GM12878 (cell line): ENCODE measurements around the gene TXNRD3. TPM values are rescaled to one million over a fixed set of nuclear protein-coding genes. Genes with fewer than 3 reads are reported as not detected.
A peak's percentile ranks its signal among the peaks of the same experiment; 100 is the strongest.

ENCODE experiments used
- ATAC-seq: fragments of 200-7000 bp; cut with Tn5 transposase; 3 replicates; pipeline ENCODE4 v1.9.1; 2020; ENCODE audit warnings: mild to moderate bottlenecking, moderate library complexity
- Bru-seq: library from RNA; stranded (reverse); fragments of 400-500 nt; gene quantifications from one replicate; lab custom pipeline; 2021; lab: Mats Ljungman, UMichigan
- BruChase-seq, 2 experiments: library from RNA; stranded (reverse); fragments of 400-500 nt; gene quantifications; one replicate each; lab custom pipeline; 2021; lab: Mats Ljungman, UMichigan
- BruUV-seq: library from RNA; stranded (reverse); fragments of 400-500 nt; replicated peaks from 2 replicates; lab custom pipeline; 2021; lab: Mats Ljungman, UMichigan
- CTCF ChIA-PET: fragments of 300-600 bp; sonication (Branson Sonifier 250); formaldehyde crosslinking; extraction: SDS; loops from one replicate; lab custom pipeline; 2021; ENCODE audit warnings: inconsistent platforms; lab: Yijun Ruan, JAX
- POLR2A ChIA-PET: fragments of 350-600 bp; formaldehyde crosslinking; extraction: SDS; loops from one replicate; lab custom pipeline; 2021; ENCODE audit warnings: inconsistent platforms; lab: Charles Lee
- RAD21 ChIA-PET: fragments of 300-600 bp; sonication (Branson Sonifier 250); formaldehyde crosslinking; loops from one replicate; lab custom pipeline; 2023; ENCODE audit warnings: antibody characterized with exemption; ENCODE audit not compliant: unreplicated experiment; lab: Charles Lee
- SMC1A ChIA-PET: fragments of 300-600 bp; sonication (Branson Sonifier 250); formaldehyde crosslinking; loops from one replicate; lab custom pipeline; 2023; ENCODE audit not compliant: unreplicated experiment, uncharacterized antibody; lab: Charles Lee
- DNase-seq: peaks from one replicate; pipeline ENCODE4 v3.0.0-alpha.2; 2011; ENCODE audit warnings: low read depth, low spot score
- FAIRE-seq: peaks from 3 replicates; lab custom pipeline; 2011; peaks lifted over from hg19 to GRCh38; lab: Jason Lieb, UNC
- H2AFZ ChIP-seq: 2 replicates; pipeline ENCODE4 v1.6.0; 2011; ENCODE audit warnings: low read depth, low read length, control low read depth; ENCODE audit not compliant: control insufficient read depth
- H3K27ac ChIP-seq: 2 replicates; pipeline ENCODE4 v1.5.1; 2011; ENCODE audit warnings: control low read depth; ENCODE audit not compliant: control insufficient read depth, insufficient read depth
- H3K27me3 ChIP-seq, 2 experiments: replicated peaks in 1 of 2; 2 replicates each; pipeline versions ENCODE4 v1.6.0 to v1.6.1; 2011; ENCODE audit warnings: low read length in 1 of 2; ENCODE audit not compliant: control insufficient read depth in 2 of 2, insufficient read depth in 2 of 2
- H3K36me3 ChIP-seq, 2 experiments: 2 replicates each; pipeline ENCODE4 v1.5.1; 2011; ENCODE audit warnings: low read length in 1 of 2; ENCODE audit not compliant: control insufficient read depth in 2 of 2, insufficient read depth in 2 of 2
- H3K4me1 ChIP-seq: 2 replicates; pipeline ENCODE4 v1.6.1; 2011; ENCODE audit warnings: mild to moderate bottlenecking, low read length, moderate library complexity, mixed read lengths; ENCODE audit not compliant: control insufficient read depth, insufficient read depth
- H3K4me2 ChIP-seq: 2 replicates; pipeline ENCODE4 v1.6.0; 2011; ENCODE audit warnings: control low read depth; ENCODE audit not compliant: control insufficient read depth, insufficient read depth
- H3K4me3 ChIP-seq: fragments of 200-600 bp; sonication (generic); 2 replicates; pipeline ENCODE4 v1.5.1; 2016
- H3K79me2 ChIP-seq: 2 replicates; pipeline ENCODE4 v1.6.0; 2011; ENCODE audit warnings: low read length; ENCODE audit not compliant: control insufficient read depth, insufficient read depth
- H3K9ac ChIP-seq: 2 replicates; pipeline ENCODE4 v1.8.0; 2011; ENCODE audit warnings: low read length, control low read depth, mixed read lengths; ENCODE audit not compliant: control insufficient read depth, insufficient read depth
- H3K9me3 ChIP-seq: replicated peaks from 3 replicates; pipeline ENCODE4 v1.5.1; 2011; ENCODE audit warnings: mild to moderate bottlenecking, low read length; ENCODE audit not compliant: control insufficient read depth, insufficient read depth
- H4K20me1 ChIP-seq: 2 replicates; pipeline ENCODE4 v1.6.0; 2011; ENCODE audit not compliant: control insufficient read depth, insufficient read depth
- IKZF1 ChIP-seq: fragments of 450-650 bp; conservative IDR thresholded peaks from 2 replicates; pipeline ENCODE4 v1.6.1; 2017; ENCODE audit warnings: antibody characterized with exemption, mild to moderate bottlenecking
- NFYB ChIP-seq: IDR thresholded peaks from 2 replicates; pipeline ENCODE4 v1.6.1; 2011; ENCODE audit warnings: low read depth, mild to moderate bottlenecking, low read length, improper control_type of control experiment, moderate library complexity; ENCODE audit not compliant: insufficient read depth
- PML ChIP-seq: IDR thresholded peaks from 2 replicates; pipeline ENCODE4 v1.6.1; 2012; ENCODE audit warnings: low read length, inconsistent platforms
- POLR2A ChIP-seq: IDR thresholded peaks from 2 replicates; pipeline ENCODE4 v1.6.1; 2011; ENCODE audit warnings: low read depth, mild to moderate bottlenecking, low read length
- SREBF1 ChIP-seq: IDR thresholded peaks from 2 replicates; pipeline ENCODE4 v1.6.1; 2012; ENCODE audit warnings: mild to moderate bottlenecking, low read length
- SUZ12 ChIP-seq: fragments of 200-600 bp; sonication (generic); IDR thresholded peaks from one replicate; pipeline ENCODE4 v1.6.1; 2018; ENCODE audit warnings: antibody characterized with exemption, mild to moderate bottlenecking; ENCODE audit not compliant: unreplicated experiment
- WGBS: methylation state at CpG from one replicate; pipeline ENCODE4 v1.1.6; 2016; ENCODE audit warnings: low lambda C conversion rate; ENCODE audit not compliant: insufficient replicate concordance, insufficient coverage; ENCODE audit errors: missing lambda C conversion rate; 5-methylcytosine and 5-hydroxymethylcytosine counted together
- in situ Hi-C: fragments of 300-500 bp; cut with MboI; formaldehyde crosslinking; loops from 9 replicates; pipeline ENCODE4 v1.14.3; 2018; ENCODE audit warnings: mixed read lengths
- intact Hi-C: fragments of 100-400 bp; cut with micrococcal nuclease; formaldehyde crosslinking; loops from one replicate; pipeline ENCODE4 v1.14.2; 2022; ENCODE audit not compliant: unreplicated experiment
- long read RNA-seq, 2 experiments: library from polyadenylated mRNA; unstranded; transcript quantifications; one replicate each; pipeline ENCODE4 v2.0.0, GENCODE V29; 2019 to 2020
- polyA minus RNA-seq, 3 experiments: library from RNA; depleted of rRNA, polyadenylated mRNA; stranded (reverse); fragments of >200 nt; gene quantifications; 2 replicates each; pipeline ENCODE4 v1.2.3, GENCODE V29; 2011
- polyA plus RNA-seq, 11 experiments: library from polyadenylated mRNA; depleted of rRNA in 4 of 11; unstranded in 6 of 11; stranded (reverse) in 5 of 11; fragments of >200 nt; fragmentation: Nextera tagmentation in 4 of 11; fragmentation: Illumina TruSeq in 1 of 11; extraction: Ambion mirVana in 4 of 11; extraction: Trizol in 1 of 11; gene quantifications; 1 replicate in 1 of 11; 2 replicates in 10 of 11; pipeline versions ENCODE4 v1.2.1 to v1.2.3, GENCODE V29; 2011 to 2016; ENCODE audit warnings: inconsistent platforms in 2 of 11, missing spikeins in 2 of 11, low read depth in 1 of 11
- total RNA-seq, 4 experiments: library from RNA; depleted of rRNA in 3 of 4; stranded (reverse); fragments of >200 nt in 3 of 4; fragmentation: Illumina TruSeq in 1 of 4; extraction: Trizol in 1 of 4; gene quantifications; 2 replicates each; pipeline versions ENCODE4 v1.2.1 to v1.2.3, GENCODE V29; 2013 to 2021
- TF ChIP-seq, protein P1 (sequence below), 3 experiments: IDR thresholded peaks in 2 of 3; conservative IDR thresholded peaks in 1 of 3; 2 replicates each; pipeline ENCODE4 v1.5.1; 2011; ENCODE audit warnings: low read depth in 3 of 3, low read length in 3 of 3, mild to moderate bottlenecking in 3 of 3, control low read depth in 2 of 3, moderate library complexity in 2 of 3, inconsistent platforms in 1 of 3, mixed read lengths in 1 of 3; ENCODE audit not compliant: control insufficient read depth in 2 of 3, insufficient read depth in 1 of 3; ENCODE audit errors: extremely low read depth in 1 of 3
- TF ChIP-seq, protein P2 (sequence below): fragments of 450-650 bp; IDR thresholded peaks from 2 replicates; pipeline ENCODE4 v1.6.1; 2017; ENCODE audit warnings: mild to moderate bottlenecking, low read depth, inconsistent platforms; ENCODE audit not compliant: poor library complexity, severe bottlenecking

Gene TXNRD3
- total RNA-seq (2013; cell fraction: nucleolus; rRNA removed): not detected in 2 replicates
- not detected in 2 replicates for total RNA-seq (2014; rRNA removed)
- not detected in 2 replicates for total RNA-seq (2014; rRNA removed; fragmentation: Illumina TruSeq; extraction: Trizol)
- total RNA-seq (2021): not detected in 2 replicates
- polyA plus RNA-seq (2011; ENCODE audit: low read depth): not detected
- polyA plus RNA-seq (2011; rRNA removed): not detected in 2 replicates
- not detected in 2 replicates for polyA plus RNA-seq (2011; cell fraction: cytosol; rRNA removed)
- not detected in 2 replicates for polyA plus RNA-seq (2011; cell fraction: nucleus; rRNA removed)
- polyA plus RNA-seq (2012): not detected in 2 replicates
- polyA plus RNA-seq (2014; fragmentation: Illumina TruSeq; extraction: Trizol): not detected in 2 replicates
- polyA plus RNA-seq (2014; fragmentation: Nextera tagmentation; extraction: Ambion mirVana): not detected
- not detected in 2 replicates for polyA plus RNA-seq (2014; rRNA removed)
- not detected for polyA plus RNA-seq (2016; fragmentation: Nextera tagmentation; extraction: Ambion mirVana)
- not detected in 2 replicates for polyA minus RNA-seq (2011; rRNA and poly(A)+ RNA removed)
- polyA minus RNA-seq (2011; cell fraction: cytosol; rRNA and poly(A)+ RNA removed): not detected in 2 replicates
- polyA minus RNA-seq (2011; cell fraction: nucleus; rRNA and poly(A)+ RNA removed): not detected in 2 replicates
- Bru-seq, nascent RNA: percentile 9 among the genes with signal in this experiment
- BruChase-seq, experiment 1, labeled RNA remaining after a 6-hour chase: percentile 7 among the genes with signal in this experiment
- percentile 13 among the genes with signal in this experiment for BruChase-seq, experiment 2, labeled RNA remaining after a 2-hour chase
- long read RNA-seq, experiment 1: 0 reads
- long read RNA-seq, experiment 2: 0 reads

DNA sequence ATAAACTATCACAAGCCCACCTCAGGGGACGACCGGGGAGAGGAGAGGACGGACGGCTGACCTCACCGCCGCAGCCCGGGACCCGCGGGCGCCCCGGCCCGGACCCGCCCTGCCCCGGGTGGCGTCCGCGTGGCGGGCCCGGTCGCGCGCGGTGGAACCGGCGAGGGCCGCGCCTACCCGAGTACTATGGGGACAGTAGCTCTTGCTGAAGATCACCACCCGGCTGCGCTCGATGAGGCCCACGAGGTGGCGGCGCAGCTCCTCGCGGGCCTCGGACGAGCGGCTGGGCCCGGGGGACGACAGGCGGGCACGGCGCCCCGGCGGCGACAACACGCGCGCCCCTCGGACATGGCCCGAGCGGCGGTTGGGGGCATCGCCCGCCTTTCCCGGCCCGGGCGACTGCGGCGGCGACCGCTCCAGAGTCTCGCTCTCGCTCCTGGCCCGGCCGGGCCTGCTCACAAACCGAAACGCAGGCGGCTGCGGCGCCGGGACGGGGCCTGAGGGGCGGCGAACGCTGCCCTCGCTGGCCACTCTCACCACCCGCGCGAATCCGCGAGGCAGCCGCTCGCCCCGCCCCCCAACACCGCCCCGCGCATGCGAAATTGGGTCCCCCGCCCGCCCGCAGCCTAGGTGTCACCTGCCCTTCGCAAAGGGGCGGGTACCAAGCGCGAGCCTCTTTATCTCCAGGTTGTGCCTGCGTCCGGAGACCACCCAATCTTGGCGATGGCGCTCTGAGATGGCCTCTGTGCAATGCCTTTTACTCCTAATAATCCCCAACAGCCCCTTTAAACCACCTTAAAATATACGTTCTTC, at the start of gene TXNRD3:
Gene TXNRD3, minus strand, starts transcription at position 554 of the 813 bp plus-strand sequence.
- ChIA-PET POLR2A (interaction anchor here (0.6 kb wide), 1 partner anchor 523 kb away, joined by 4 read pairs; no protein-coding TSS in a partner anchor), CTCF (no interaction called here), RAD21 (no interaction called here), SMC1A (interaction anchor here (0.7 kb wide), 1 partner anchor 25 kb away, joined by 3 read pairs; no protein-coding TSS in a partner anchor)
- H3K4me3 ChIP-seq: no peak within 1 kb of the TSS
- TF ChIP-seq PML: no peak
- TF ChIP-seq POLR2A: peak; percentile 30; the same call in 1 of the 2 replicates
- no peak for TF ChIP-seq SREBF1
- TF ChIP-seq IKZF1: 0 out of 2 replicates have a peak, but pooled peaks have one; percentile 19
- TF ChIP-seq, protein P1, sequence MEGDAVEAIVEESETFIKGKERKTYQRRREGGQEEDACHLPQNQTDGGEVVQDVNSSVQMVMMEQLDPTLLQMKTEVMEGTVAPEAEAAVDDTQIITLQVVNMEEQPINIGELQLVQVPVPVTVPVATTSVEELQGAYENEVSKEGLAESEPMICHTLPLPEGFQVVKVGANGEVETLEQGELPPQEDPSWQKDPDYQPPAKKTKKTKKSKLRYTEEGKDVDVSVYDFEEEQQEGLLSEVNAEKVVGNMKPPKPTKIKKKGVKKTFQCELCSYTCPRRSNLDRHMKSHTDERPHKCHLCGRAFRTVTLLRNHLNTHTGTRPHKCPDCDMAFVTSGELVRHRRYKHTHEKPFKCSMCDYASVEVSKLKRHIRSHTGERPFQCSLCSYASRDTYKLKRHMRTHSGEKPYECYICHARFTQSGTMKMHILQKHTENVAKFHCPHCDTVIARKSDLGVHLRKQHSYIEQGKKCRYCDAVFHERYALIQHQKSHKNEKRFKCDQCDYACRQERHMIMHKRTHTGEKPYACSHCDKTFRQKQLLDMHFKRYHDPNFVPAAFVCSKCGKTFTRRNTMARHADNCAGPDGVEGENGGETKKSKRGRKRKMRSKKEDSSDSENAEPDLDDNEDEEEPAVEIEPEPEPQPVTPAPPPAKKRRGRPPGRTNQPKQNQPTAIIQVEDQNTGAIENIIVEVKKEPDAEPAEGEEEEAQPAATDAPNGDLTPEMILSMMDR (IDR thresholded peaks at IDR 0.05 in 2 of 3, conservative IDR thresholded peaks at IDR 0.05 in 1 of 3; ENCODE audit: control insufficient read depth in 2 of 3, extremely low read depth in 1 of 3, insufficient read depth in 1 of 3, low read depth in 3 of 3, low read length in 3 of 3): 0 out of 6 replicates have a peak, but pooled peaks of 1 of the 3 experiments have one; percentile 2
- peak; percentile 64 for TF ChIP-seq SUZ12
- no peak for TF ChIP-seq NFYB
- TF ChIP-seq, protein P2, sequence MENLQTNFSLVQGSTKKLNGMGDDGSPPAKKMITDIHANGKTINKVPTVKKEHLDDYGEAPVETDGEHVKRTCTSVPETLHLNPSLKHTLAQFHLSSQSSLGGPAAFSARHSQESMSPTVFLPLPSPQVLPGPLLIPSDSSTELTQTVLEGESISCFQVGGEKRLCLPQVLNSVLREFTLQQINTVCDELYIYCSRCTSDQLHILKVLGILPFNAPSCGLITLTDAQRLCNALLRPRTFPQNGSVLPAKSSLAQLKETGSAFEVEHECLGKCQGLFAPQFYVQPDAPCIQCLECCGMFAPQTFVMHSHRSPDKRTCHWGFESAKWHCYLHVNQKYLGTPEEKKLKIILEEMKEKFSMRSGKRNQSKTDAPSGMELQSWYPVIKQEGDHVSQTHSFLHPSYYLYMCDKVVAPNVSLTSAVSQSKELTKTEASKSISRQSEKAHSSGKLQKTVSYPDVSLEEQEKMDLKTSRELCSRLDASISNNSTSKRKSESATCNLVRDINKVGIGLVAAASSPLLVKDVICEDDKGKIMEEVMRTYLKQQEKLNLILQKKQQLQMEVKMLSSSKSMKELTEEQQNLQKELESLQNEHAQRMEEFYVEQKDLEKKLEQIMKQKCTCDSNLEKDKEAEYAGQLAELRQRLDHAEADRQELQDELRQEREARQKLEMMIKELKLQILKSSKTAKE: no peak
- WGBS: 8% methylated on average over 64 of the region's 102 CpGs
- H3K79me2 ChIP-seq: no peaks in the 10 kb centered on the region
- FAIRE-seq (no peak), ATAC-seq (peak; percentile 59), DNase-seq (no peak)
- no peaks in the 10 kb centered on the region for H4K20me1 ChIP-seq
- in situ Hi-C loops: no loop called here
- no peaks in the 10 kb centered on the region; the same call in 2 of the 3 replicates for H3K9me3 ChIP-seq
- H3K27me3 ChIP-seq: peaks cover 4 to 8% of the 10 kb centered on the region in 2 experiments; a peak in 3 of 4 replicates
- H3K36me3 ChIP-seq: no peaks in the 10 kb centered on the region
- intact Hi-C loops: no loop called here
- no peak within 1 kb of the TSS for H2AFZ ChIP-seq
- H3K27ac ChIP-seq: no peak within 1 kb of the TSS
- BruUV-seq: no TSS peak
- H3K9ac ChIP-seq: no peak within 1 kb of the TSS
- H3K4me2 ChIP-seq: no peak within 1 kb of the TSS
- no peaks in the 10 kb centered on the region for H3K4me1 ChIP-seq
